ENCODE data around the gene HCFC1. TPM values are rescaled to one million over a fixed set of nuclear protein-coding genes. Genes with fewer than 3 reads are reported as not detected.

The HCFC1 gene
- polyA plus RNA-seq, 2 of the 4 experiments (the other 2 are of a cell fraction), result 4.4 to 33.3 TPM

DNA sequence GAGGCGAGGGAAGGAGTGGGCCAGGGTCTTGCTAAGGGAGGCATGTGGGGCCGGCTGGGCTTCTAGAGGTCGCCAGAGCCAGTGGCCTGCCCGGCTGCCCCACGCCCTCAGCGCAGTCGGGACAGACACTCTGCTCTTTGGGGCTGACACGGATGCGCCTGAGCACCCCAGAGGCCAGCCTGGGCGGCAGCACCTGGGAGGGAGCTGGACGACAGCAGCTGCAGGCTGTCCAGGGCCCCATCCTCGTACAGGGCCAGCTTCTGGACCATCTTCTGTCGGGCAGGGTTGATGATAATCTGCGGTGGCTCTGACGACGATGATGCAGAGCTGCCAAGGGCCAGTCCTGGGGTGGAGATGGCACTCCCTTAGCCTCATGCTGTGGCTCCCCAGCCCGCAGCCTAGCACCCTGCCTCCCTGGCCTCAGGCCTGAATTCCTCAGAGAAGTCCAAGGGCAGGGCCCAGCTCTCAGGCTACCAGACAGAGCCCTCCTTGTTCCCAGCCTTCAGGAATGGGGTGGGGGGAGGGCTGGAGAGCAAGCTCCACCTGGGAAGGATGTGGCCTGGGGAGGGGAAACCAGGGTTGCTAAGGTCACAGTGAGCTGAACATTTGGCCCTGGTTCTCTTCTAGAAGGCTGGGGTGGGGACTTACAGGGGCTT lies 40.8 kb upstream of the HCFC1 start (continued):
- TF ChIP-seq, protein P1, sequence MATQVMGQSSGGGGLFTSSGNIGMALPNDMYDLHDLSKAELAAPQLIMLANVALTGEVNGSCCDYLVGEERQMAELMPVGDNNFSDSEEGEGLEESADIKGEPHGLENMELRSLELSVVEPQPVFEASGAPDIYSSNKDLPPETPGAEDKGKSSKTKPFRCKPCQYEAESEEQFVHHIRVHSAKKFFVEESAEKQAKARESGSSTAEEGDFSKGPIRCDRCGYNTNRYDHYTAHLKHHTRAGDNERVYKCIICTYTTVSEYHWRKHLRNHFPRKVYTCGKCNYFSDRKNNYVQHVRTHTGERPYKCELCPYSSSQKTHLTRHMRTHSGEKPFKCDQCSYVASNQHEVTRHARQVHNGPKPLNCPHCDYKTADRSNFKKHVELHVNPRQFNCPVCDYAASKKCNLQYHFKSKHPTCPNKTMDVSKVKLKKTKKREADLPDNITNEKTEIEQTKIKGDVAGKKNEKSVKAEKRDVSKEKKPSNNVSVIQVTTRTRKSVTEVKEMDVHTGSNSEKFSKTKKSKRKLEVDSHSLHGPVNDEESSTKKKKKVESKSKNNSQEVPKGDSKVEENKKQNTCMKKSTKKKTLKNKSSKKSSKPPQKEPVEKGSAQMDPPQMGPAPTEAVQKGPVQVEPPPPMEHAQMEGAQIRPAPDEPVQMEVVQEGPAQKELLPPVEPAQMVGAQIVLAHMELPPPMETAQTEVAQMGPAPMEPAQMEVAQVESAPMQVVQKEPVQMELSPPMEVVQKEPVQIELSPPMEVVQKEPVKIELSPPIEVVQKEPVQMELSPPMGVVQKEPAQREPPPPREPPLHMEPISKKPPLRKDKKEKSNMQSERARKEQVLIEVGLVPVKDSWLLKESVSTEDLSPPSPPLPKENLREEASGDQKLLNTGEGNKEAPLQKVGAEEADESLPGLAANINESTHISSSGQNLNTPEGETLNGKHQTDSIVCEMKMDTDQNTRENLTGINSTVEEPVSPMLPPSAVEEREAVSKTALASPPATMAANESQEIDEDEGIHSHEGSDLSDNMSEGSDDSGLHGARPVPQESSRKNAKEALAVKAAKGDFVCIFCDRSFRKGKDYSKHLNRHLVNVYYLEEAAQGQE (IDR thresholded peaks at IDR 0.05), result no peak
- no peak for TF ChIP-seq CBX8 (IDR thresholded peaks at IDR 0.05)
- TF ChIP-seq SREBF2 (IDR thresholded peaks at IDR 0.05), result no peak
- no peak for TF ChIP-seq ZC3H11A (IDR thresholded peaks at IDR 0.05)
- TF ChIP-seq PHF8 (IDR thresholded peaks at IDR 0.05; ENCODE audit: borderline replicate concordance, low read depth), result no peak
- no peak for TF ChIP-seq USF2 (IDR thresholded peaks at IDR 0.05)
- TF ChIP-seq, protein P2, sequence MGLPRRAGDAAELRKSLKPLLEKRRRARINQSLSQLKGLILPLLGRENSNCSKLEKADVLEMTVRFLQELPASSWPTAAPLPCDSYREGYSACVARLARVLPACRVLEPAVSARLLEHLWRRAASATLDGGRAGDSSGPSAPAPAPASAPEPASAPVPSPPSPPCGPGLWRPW (IDR thresholded peaks at IDR 0.05), result no peak

GRCh38 chrX:154011376-154012335 lies 40.0 kb upstream of the HCFC1 start:
- Histone ChIP-seq H3K4me1 (peaks cover 13% of the 10 kb centered on the region; the same call in 2 of the 3 replicates), H3K4me3 (no peak overlapping the region), H3K4me2 (no peak overlapping the region), H3K27ac (0 out of 6 replicates have a peak overlapping the region, but pooled peaks of 1 of the 2 experiments have one; percentile 51), H3K9me3 (no peaks in the 10 kb centered on the region)
- WGBS (ENCODE audit: missing lambda C conversion rate), result 90% methylated on average over 17 of the region's 18 CpGs
- FAIRE-seq (no peak), DNase-seq (ENCODE audit: low read depth in 1 of 2, low spot score in 1 of 2) (no peak), ATAC-seq (no peak)
- CTCF ChIA-PET, result interaction anchor here (0.7 to 3.0 kb wide), 8 partner anchors 16 to 299 kb away, joined by 3 to 15 read pairs (median 6); no protein-coding TSS in a partner anchor
- TF ChIP-seq CEBPB (IDR thresholded peaks at IDR 0.05) (no peak), HMGXB4 (CRISPR knock-in tag; IDR thresholded peaks at IDR 0.05; ENCODE audit: borderline replicate concordance) (no peak), TFCP2L1 (CRISPR knock-in tag; IDR thresholded peaks at IDR 0.05) (no peak), MAZ (IDR thresholded peaks at IDR 0.05; ENCODE audit: borderline replicate concordance, low read depth, low read length) (no peak), GATA3 (IDR thresholded peaks at IDR 0.05; ENCODE audit: borderline replicate concordance) (no peak), POLR2AphosphoS2 (conservative IDR thresholded peaks at IDR 0.05; ENCODE audit: low read length) (no peak), HOXB13 (CRISPR knock-in tag; IDR thresholded peaks at IDR 0.05; ENCODE audit: low read depth) (no peak), NR3C1 (IDR thresholded peaks at IDR 0.05) (no peak), JUNB (IDR thresholded peaks at IDR 0.05) (no peak), EP300 (IDR thresholded peaks at IDR 0.05) (no peak), POLR2A (IDR thresholded peaks at IDR 0.05; ENCODE audit: low read length) (no peak), HOXA7 (CRISPR knock-in tag; IDR thresholded peaks at IDR 0.05) (no peak)
- TF ChIP-seq, protein P2 (IDR thresholded peaks at IDR 0.05), result no peak
- POLR2A ChIA-PET, result no interaction called here

Measured in A549 (cell line).